Heart right ventricle (tissue), 16 donors: ENCODE results near the gene USP24. TPM values are rescaled to one million over a fixed set of nuclear protein-coding genes. Genes with fewer than 3 reads are reported as not detected.
A peak's percentile ranks its signal among the peaks of the same experiment; 100 is the strongest.

Experiments used
- ATAC-seq, 8 donors: fragments of 200-7000 bp; cut with Tn5 transposase; one replicate each; pipeline ENCODE4 v1.9.1; 2020; ENCODE audit warnings: mild to moderate bottlenecking in 8 of 8, moderate library complexity in 8 of 8, moderate number of reproducible peaks in 1 of 8
- DNase-seq, 2 donors: peaks; one replicate each; pipeline ENCODE4 v3.0.0-alpha.2; 2020
- H3K27ac ChIP-seq, 10 donors: fragments of 200-600 bp; sonication (generic) in 2 of 10; one replicate each; pipeline versions ENCODE4 v1.5.0 to v1.8.0; 2020 to 2022; ENCODE audit warnings: mild to moderate bottlenecking in 3 of 10
- H3K27me3 ChIP-seq, 7 donors: fragments of 200-600 bp; one replicate each; pipeline ENCODE4 v1.8.0; 2021 to 2022; ENCODE audit warnings: mild to moderate bottlenecking in 2 of 7
- H3K36me3 ChIP-seq, 9 donors: fragments of 200-600 bp; sonication (generic) in 1 of 9; one replicate each; pipeline versions ENCODE4 v1.5.0 to v1.8.0; 2020 to 2022; ENCODE audit warnings: mild to moderate bottlenecking in 2 of 9
- H3K4me1 ChIP-seq, 9 donors: fragments of 200-600 bp; sonication (generic) in 1 of 9; one replicate each; pipeline versions ENCODE4 v1.5.0 to v1.8.0; 2020 to 2022; ENCODE audit warnings: mild to moderate bottlenecking in 4 of 9
- H3K4me3 ChIP-seq, 10 donors: fragments of 200-600 bp; sonication (generic) in 2 of 10; one replicate each; pipeline versions ENCODE4 v1.5.0 to v1.8.0; 2020 to 2022; ENCODE audit warnings: mild to moderate bottlenecking in 7 of 10, moderate library complexity in 2 of 10
- H3K9me3 ChIP-seq, 11 donors: fragments of 200-600 bp in 10 of 11; sonication (generic) in 2 of 11; one replicate each; pipeline versions ENCODE4 v1.5.0 to v1.8.0; 2013 to 2022; ENCODE audit warnings: mild to moderate bottlenecking in 2 of 11, control low read depth in 1 of 11, moderate library complexity in 1 of 11
- WGBS, 2 donors: extraction: QIAGEN DNeasy Blood & Tissue Kit; methylation state at CpG; one replicate each; pipeline ENCODE4 v1.1.7; 2013; ENCODE audit warnings: inconsistent platforms in 1 of 2; 5-methylcytosine and 5-hydroxymethylcytosine counted together
- intact Hi-C, 10 donors: fragments of 100-400 bp; cut with DNase I; formaldehyde crosslinking; loops; one replicate each; pipeline versions ENCODE4 v1.11.1 to v1.14.2; 2022
- polyA plus RNA-seq, 2 donors: library from polyadenylated mRNA; stranded (reverse); fragments of 200-250 nt; gene quantifications; one replicate each; pipeline ENCODE4 v1.2.3, GENCODE V29; 2013
- total RNA-seq, 10 donors: library from RNA; stranded (reverse); fragmentation: NEBNext Ultra II Directional in 3 of 10; extraction: Animal tissue kit (Norgen Biotek cat#: 25700) in 3 of 10; gene quantifications; one replicate each; pipeline versions ENCODE4 v1.2.1 to v1.2.4, GENCODE V29; 2021 to 2023
- TF ChIP-seq, protein P1 (sequence below), 9 donors: fragments of 200-600 bp; sonication (generic) in 2 of 9; IDR thresholded peaks; one replicate each; pipeline versions ENCODE4 v1.5.0 to v1.8.0; 2021 to 2022; ENCODE audit warnings: antibody characterized with exemption in 9 of 9, mild to moderate bottlenecking in 5 of 9, moderate library complexity in 1 of 9
- donor health status: Arrhythmogenic right ventricular cardiomyopathy.
- donor health status: ischemic (EF 13 %, LVEDD 7.1; RV severe dilation, severe dysfunction).
- donor health status: healthy with polysubstance abuse.
- donor health status: DM: no; HTN: yes; CAD: no.
- donor health status: DM: no; HTN: no; CAD: no.
- donor health status: ischemic (EF 25% LVEDD 6.9; RV normal size, moderate dysfunction).
- donor health status: ischemic (EF 25% LVEDD 5.7; RV mildly dilated, moderate dysfunction).
- donor health status: healthy.
- donor health status: DM: yes; HTN: yes; CAD: no.
- donor health status: Ischemic cardiomyopathy.
- donor health status: ischemic (EF 35%, LVEDD 5.7; RV mildly dilated, moderate dysfunction).
- donor health status: nonischemic (EF 11% LVEDD 7.7; RV severe dilation, severe dysfunction).
- donor health status: DM: yes; HTN: yes; CAD: no.
- donor health status: PGD.
- donor health status: ischemic (EF 29% LVEDD 5.4; RV normal size, mild dysfunction).
- donor health status: nonischemic (EF 23%, LVEDD 6.1; RV moderate dilation, normal function).

USP24 gene
- total and polyA plus RNA-seq, 12 donors, result 7.1 to 49.7 (median 41.3) TPM

DNA sequence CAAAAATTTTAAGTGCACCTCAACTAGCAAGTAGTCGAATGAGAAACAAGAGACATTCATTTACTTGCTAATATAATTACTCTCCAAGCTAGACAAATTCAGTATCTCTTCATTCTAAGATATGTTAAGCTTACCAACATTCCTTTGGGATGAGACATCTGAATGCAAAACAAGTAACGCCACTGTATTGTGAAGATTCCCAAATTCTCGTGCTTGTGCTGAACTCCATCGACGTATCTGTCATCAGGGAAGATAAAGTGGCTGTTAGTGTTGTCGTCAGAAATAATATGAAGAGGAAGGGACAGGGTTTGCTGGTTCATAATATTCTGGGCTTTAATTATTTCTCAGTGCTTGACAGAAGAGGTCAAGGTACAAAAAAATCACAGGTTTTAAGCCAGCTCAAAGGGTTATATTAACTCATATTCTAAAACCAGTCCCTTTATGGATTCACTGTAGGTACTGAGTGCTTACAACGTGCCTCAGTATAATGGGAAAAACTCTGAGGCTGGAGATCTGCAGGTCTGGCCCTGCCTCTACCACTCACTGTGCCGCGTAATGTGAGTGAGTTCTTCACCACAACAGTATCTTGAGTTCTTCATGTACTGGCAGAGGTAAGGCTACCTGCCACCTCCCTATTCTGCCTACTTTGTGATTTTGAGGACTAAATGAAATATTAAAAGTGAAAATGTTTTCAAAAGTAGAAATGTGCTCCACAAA is 133.8 kb downstream of the USP24 start:
- H3K27ac ChIP-seq, result peak overlapping the region in 2 of 10 donors; percentile 1 to 41
- peaks cover 0 to 13% (median 10%) of the 10 kb centered on the region in 9 donors for H3K4me1 ChIP-seq
- peaks cover 0 to 100% (median 85%) of the 10 kb centered on the region in 9 donors for H3K36me3 ChIP-seq
- ATAC-seq (peak in 3 of 8 donors; percentile 35 to 56 (median 50)), DNase-seq (no peak)
- H3K27me3 ChIP-seq, result no peaks in the 10 kb centered on the region
- intact Hi-C loops, result loop anchor here in 1 of 10 donors (5.0 kb wide), 1 partner anchor 41 kb away; no protein-coding TSS in a partner anchor
- no peak overlapping the region for H3K4me3 ChIP-seq
- TF ChIP-seq, protein P1, sequence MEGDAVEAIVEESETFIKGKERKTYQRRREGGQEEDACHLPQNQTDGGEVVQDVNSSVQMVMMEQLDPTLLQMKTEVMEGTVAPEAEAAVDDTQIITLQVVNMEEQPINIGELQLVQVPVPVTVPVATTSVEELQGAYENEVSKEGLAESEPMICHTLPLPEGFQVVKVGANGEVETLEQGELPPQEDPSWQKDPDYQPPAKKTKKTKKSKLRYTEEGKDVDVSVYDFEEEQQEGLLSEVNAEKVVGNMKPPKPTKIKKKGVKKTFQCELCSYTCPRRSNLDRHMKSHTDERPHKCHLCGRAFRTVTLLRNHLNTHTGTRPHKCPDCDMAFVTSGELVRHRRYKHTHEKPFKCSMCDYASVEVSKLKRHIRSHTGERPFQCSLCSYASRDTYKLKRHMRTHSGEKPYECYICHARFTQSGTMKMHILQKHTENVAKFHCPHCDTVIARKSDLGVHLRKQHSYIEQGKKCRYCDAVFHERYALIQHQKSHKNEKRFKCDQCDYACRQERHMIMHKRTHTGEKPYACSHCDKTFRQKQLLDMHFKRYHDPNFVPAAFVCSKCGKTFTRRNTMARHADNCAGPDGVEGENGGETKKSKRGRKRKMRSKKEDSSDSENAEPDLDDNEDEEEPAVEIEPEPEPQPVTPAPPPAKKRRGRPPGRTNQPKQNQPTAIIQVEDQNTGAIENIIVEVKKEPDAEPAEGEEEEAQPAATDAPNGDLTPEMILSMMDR (IDR thresholded peaks at IDR 0.05), result no peak
- H3K9me3 ChIP-seq, result no peaks in the 10 kb centered on the region
- 49 to 50% methylated on average over 9 of the region's 9 CpGs for WGBS, 2 donors

DNA sequence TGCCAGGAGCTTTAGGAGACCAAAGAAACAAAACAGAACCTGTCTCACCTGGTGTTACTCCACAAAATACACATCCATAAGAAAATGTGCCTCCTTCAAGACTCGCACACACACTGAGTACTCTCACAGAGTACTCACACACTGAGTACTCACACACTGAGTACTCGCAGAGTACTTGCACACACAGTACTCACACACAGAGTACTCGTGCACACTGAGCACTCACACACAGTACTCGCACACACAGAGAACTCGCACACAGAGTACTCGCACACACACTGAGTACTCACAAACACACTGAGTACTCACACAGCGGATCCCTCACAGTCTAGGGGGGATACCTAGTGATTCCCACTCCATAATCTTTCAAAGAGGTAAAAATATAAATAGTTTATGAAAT is 135.5 kb downstream of the USP24 start:
- H3K9me3 ChIP-seq, result no peaks in the 10 kb centered on the region
- TF ChIP-seq, protein P1 (IDR thresholded peaks at IDR 0.05), result no peak
- intact Hi-C loops, result loop anchor here in 1 of 10 donors (5.0 kb wide), 1 partner anchor 43 kb away; no protein-coding TSS in a partner anchor
- WGBS, 2 donors, result 97 to 98% methylated on average over 7 of the region's 7 CpGs
- H3K4me1 ChIP-seq, result peaks cover 0 to 13% (median 10%) of the 10 kb centered on the region in 9 donors
- ATAC-seq, result peak in 2 of 8 donors; percentile 19 to 47
- H3K27ac ChIP-seq, result no peak overlapping the region
- no peaks in the 10 kb centered on the region for H3K27me3 ChIP-seq
- no peak overlapping the region for H3K4me3 ChIP-seq
- H3K36me3 ChIP-seq, result peaks cover 0 to 100% (median 80%) of the 10 kb centered on the region in 9 donors
- DNase-seq, result no peak

DNA sequence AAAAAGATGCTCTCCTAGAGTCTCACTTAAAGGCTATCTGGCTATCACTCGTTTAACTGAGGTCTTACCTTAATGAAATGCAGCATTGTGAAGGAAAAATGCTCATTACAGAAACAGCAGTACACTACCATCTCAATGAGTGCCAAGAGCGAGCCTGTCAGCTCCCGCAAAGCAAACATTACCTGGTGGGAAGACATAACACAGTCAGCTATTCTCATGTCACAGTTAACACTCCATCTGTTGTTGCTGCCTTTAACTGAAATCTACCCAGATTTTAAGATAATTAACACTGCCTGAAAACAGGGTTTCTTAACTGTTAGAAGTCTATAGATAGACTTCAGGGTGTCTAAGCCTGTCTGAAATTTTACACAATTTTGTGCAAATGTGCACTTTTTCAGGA is 136.7 kb downstream of the USP24 start:
- WGBS, 2 donors, result 82 to 84% methylated on average over 3 of the region's 3 CpGs
- H3K9me3 ChIP-seq, result no peaks in the 10 kb centered on the region
- intact Hi-C loops, result no loop called here
- H3K27ac ChIP-seq, result no peak overlapping the region
- ATAC-seq, result no peak
- TF ChIP-seq, protein P1 (IDR thresholded peaks at IDR 0.05), result no peak
- no peak for DNase-seq
- H3K4me1 ChIP-seq, result peaks cover 0 to 13% (median 10%) of the 10 kb centered on the region in 9 donors
- H3K27me3 ChIP-seq, result no peaks in the 10 kb centered on the region
- peaks cover 0 to 100% (median 76%) of the 10 kb centered on the region in 9 donors for H3K36me3 ChIP-seq
- no peak overlapping the region for H3K4me3 ChIP-seq

DNA sequence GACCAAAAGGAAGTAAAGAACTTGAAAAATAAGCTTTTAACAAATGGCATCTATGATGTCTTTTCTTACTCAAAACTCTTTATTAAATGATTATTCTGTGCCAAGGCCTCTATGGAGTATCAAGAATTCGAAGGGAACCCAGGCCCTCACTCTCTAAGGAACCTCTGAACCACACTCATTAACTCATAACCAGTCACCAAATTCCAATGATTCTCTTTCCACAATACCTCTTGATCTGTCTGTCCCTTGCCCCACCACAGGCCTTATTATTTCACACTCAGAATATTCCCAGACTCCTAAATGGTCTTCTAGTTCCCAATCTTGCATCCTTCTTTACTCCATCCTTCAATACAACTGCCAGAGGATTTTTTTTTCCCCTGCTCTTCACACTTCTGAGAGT is 138.8 kb downstream of the USP24 start:
- ATAC-seq (no peak), DNase-seq (no peak)
- no peaks in the 10 kb centered on the region for H3K27me3 ChIP-seq
- H3K27ac ChIP-seq, result no peak overlapping the region
- no peaks in the 10 kb centered on the region for H3K9me3 ChIP-seq
- H3K4me3 ChIP-seq, result no peak overlapping the region
- WGBS, 2 donors, result 73 to 88% methylated on average over 1 of the region's 1 CpG
- H3K4me1 ChIP-seq, result peaks cover 0 to 10% (median 4%) of the 10 kb centered on the region in 9 donors
- TF ChIP-seq, protein P1 (IDR thresholded peaks at IDR 0.05), result no peak
- intact Hi-C loops, result no loop called here
- peaks cover 0 to 100% (median 84%) of the 10 kb centered on the region in 9 donors for H3K36me3 ChIP-seq
